C4-2B (cell line): ENCODE data around the gene C22orf39.

ENCODE experiments used
- ZFX ChIP-seq: fragments of 450-650 bp; IDR thresholded peaks from 2 replicates; pipeline ENCODE4 v1.6.1; 2017
- TF ChIP-seq, protein P1 (sequence below): fragments of 450-650 bp; conservative IDR thresholded peaks from 2 replicates; pipeline ENCODE4 v1.5.1; 2017; ENCODE audit warnings: mild to moderate bottlenecking

GRCh38 chr22:19494001-19494560 is 46.6 kb upstream of the C22orf39 start:
- TF ChIP-seq, protein P1, sequence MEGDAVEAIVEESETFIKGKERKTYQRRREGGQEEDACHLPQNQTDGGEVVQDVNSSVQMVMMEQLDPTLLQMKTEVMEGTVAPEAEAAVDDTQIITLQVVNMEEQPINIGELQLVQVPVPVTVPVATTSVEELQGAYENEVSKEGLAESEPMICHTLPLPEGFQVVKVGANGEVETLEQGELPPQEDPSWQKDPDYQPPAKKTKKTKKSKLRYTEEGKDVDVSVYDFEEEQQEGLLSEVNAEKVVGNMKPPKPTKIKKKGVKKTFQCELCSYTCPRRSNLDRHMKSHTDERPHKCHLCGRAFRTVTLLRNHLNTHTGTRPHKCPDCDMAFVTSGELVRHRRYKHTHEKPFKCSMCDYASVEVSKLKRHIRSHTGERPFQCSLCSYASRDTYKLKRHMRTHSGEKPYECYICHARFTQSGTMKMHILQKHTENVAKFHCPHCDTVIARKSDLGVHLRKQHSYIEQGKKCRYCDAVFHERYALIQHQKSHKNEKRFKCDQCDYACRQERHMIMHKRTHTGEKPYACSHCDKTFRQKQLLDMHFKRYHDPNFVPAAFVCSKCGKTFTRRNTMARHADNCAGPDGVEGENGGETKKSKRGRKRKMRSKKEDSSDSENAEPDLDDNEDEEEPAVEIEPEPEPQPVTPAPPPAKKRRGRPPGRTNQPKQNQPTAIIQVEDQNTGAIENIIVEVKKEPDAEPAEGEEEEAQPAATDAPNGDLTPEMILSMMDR = no peak
- TF ChIP-seq ZFX = no peak
